Mucosa of stomach (tissue), 1 donor: ENCODE results near the gene SPATA31D4.
"Not testable (repeated sequence)": the region's sequence is repeated elsewhere in the genome, so short reads cannot be mapped to it uniquely, and the experiment has no call there.

Source experiments
- H3K27me3 ChIP-seq: one replicate; pipeline ENCODE4 v1.7.0; 2013; ENCODE audit warnings: mild to moderate bottlenecking, low read length; ENCODE audit not compliant: control insufficient read depth, insufficient read depth
- H3K36me3 ChIP-seq: one replicate; pipeline ENCODE4 v1.7.0; 2013; ENCODE audit warnings: low read length; ENCODE audit not compliant: control insufficient read depth, insufficient read depth
- H3K4me1 ChIP-seq: one replicate; pipeline ENCODE4 v1.7.0; 2013; ENCODE audit warnings: mild to moderate bottlenecking, low read length; ENCODE audit not compliant: control insufficient read depth, insufficient read depth
- H3K4me3 ChIP-seq: one replicate; pipeline ENCODE4 v1.7.0; 2013; ENCODE audit warnings: low read length
- H3K9ac ChIP-seq: one replicate; pipeline ENCODE4 v1.7.0; 2013; ENCODE audit warnings: mild to moderate bottlenecking, low read length, moderate library complexity
- H3K9me3 ChIP-seq: one replicate; pipeline ENCODE4 v1.7.0; 2013; ENCODE audit warnings: mild to moderate bottlenecking, low read length, moderate library complexity; ENCODE audit not compliant: control insufficient read depth
- donor health status: Pancreatic carcinoma.

SPATA31D4 gene

DNA sequence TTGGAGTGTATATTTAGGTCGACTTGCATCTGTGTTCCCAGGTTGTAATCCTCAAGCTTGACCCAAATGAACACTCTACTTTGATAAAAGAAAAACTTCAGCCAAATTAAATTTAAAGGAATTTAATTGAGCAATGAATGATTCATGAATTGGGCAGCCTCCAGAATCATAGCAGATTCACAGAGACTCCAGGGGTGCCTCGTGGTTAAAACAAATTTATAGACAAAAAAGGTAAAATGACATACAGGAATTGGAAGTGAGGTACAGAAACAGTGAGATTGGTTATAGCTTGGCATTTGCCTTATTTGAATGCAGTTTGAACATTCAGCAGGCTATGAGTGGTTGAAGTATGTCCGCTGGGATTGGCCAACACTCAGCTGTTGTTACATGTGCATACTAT lies 21.6 kb upstream of the SPATA31D4 start:
- H3K36me3 ChIP-seq: no peaks in the 10 kb centered on the region
- H3K4me1 ChIP-seq: no peaks in the 10 kb centered on the region
- no peak overlapping the region for H3K4me3 ChIP-seq
- H3K9ac ChIP-seq: no peak overlapping the region
- no peaks in the 10 kb centered on the region for H3K9me3 ChIP-seq
- H3K27me3 ChIP-seq: no peaks in the 10 kb centered on the region

DNA sequence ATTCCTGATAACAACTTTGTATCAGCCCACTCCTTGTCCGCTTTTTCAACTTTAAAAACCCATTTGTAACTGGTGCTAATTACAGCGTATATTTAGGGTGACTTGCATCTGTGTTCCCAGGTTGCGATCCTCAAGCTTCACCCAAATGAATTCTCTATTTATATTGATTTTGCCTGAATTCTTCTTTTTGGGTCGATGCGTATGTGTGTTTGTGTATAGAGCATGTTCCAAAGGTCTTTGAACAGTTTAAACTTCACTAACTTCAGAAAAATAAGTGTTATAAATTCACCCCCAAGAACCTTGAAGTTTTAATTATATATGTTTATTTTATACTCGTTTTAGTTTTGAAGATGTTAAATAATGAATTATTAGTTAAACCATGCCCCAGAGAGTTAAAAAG lies 16.1 kb upstream of the SPATA31D4 start:
- Histone ChIP-seq H3K4me1 (no peaks in the 10 kb centered on the region), H3K4me3 (no peak overlapping the region), H3K27me3 (no peaks in the 10 kb centered on the region), H3K36me3 (no peaks in the 10 kb centered on the region), H3K9me3 (no peaks in the 10 kb centered on the region), H3K9ac (no peak overlapping the region)

DNA sequence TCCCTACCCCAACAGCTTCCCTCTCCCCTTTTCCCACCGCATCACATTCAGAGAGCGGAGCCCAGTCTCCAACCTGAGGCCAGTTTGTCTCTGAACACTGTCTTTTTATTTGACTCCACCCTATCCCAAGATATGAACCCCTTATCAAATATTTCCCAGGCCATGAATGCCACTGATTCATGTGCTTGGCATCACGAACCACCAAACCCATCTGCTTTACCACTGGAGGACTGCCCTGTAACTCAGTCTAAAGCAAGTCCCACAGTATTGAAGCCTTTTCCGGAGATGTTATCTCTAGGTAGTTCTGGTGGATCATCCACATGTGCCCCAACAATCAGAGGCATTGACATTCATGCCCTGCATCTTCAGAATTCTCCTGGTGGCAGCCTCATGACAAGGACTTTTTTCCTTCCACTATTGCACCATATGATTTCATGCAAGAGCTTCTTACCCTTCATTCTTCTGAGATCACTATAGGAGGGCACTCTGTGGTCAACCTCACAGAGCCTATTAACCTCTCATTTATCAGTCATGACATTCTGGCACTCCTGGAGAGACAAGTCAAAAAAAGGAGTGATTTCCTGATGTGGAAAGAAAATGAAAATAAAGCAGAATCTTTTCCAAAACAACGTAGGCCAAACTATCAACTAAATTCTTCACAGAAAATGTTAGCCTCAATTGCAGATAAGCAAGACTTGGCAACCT lies 12.3 kb upstream of the SPATA31D4 start:
- Histone ChIP-seq H3K4me1 (no peaks in the 10 kb centered on the region), H3K9me3 (no peaks in the 10 kb centered on the region), H3K27me3 (no peaks in the 10 kb centered on the region), H3K4me3 (no peak overlapping the region), H3K9ac (no peak overlapping the region), H3K36me3 (no peaks in the 10 kb centered on the region)

DNA sequence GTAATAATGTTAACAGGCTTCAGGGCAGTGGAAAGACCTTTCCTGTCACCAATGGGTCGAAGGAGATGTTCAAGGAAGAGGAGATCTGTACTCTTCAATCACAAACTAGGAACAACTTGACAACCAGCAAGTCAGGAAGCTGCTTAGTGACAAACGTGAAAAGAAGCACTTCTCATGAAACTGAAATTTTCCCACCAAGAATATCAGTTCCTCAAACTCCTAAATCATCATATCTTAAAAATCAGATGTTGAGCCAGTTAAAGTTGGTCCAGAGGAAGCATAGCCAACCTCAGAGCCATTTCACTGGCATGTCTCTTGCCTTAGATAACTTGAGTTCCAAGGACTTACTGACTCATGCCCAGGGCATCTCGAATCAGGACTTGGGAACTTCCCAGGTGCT lies 9.7 kb upstream of the SPATA31D4 start:
- H3K9me3 ChIP-seq, H3K27me3 ChIP-seq, H3K4me3 ChIP-seq, H3K4me1 ChIP-seq, H3K36me3 ChIP-seq, H3K9ac ChIP-seq: not testable (repeated sequence)

DNA sequence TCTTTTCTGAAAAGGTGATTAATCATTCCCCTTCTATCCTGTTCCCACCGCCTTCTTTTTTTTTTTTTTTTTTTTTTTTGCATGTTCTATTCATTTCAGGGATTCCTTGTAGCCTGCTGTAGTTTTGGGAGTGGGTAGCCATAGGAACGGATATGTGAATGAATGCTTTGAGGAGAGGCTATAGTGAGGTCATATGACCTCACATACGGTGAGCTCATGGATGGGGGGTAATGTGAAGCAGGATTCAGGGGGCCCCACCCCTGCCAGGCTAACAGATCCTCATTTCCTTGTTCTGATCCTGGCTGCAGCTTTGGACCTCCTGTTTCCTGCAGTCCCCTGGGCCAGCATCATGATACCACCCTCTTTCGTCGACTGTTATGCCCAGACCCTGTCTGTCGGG lies 1.9 kb downstream of the SPATA31D4 start:
- not testable (repeated sequence) for H3K4me1 ChIP-seq, H3K9ac ChIP-seq, H3K9me3 ChIP-seq, H3K4me3 ChIP-seq, H3K27me3 ChIP-seq, H3K36me3 ChIP-seq

DNA sequence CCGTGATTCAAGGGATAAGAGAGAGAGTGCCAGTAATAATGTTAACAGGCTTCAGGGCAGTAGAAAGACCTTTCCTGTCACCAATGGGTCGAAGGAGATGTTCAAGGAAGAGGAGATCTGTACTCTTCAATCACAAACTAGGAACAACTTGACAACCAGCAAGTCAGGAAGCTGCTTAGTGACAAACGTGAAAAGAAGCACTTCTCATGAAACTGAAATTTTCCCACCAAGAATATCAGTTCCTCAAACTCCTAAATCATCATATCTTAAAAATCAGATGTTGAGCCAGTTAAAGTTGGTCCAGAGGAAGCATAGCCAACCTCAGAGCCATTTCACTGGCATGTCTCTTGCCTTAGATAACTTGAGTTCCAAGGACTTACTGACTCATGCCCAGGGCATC lies 5.3 kb downstream of the SPATA31D4 start:
- not testable (repeated sequence) for H3K27me3 ChIP-seq, H3K9ac ChIP-seq, H3K36me3 ChIP-seq

DNA sequence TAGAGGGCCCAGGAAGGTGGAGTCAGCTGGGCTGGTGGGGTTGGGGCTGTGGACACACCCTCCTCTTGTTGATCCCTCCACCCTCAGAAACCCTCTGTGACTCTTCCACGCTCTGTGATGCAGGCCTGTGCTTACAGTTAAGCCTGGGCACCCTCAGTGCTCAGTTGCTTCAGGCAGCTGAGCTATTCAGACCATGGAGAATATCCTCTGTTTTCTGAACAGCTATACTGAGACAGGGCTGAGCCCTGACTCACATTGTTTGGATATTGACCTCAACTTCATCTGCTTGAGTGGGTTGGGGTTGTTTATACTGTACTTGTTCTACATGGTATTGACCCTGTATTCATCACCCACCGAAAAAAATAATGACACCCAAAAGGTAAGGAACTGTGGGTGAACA lies 15.2 kb downstream of the SPATA31D4 start, which contains the start of gene SPATA31D3:
Gene SPATA31D3, plus strand, starts transcription at position 108 of the 400 bp plus-strand sequence. Its CDS starts 86 bp downstream, at position 194.
- not testable (repeated sequence) for H3K36me3 ChIP-seq, H3K4me1 ChIP-seq, H3K9me3 ChIP-seq, H3K27me3 ChIP-seq, H3K4me3 ChIP-seq, H3K9ac ChIP-seq

More for the DNA sequence above, 5.3 kb downstream of the SPATA31D4 start:
- not testable (repeated sequence) for H3K4me1 ChIP-seq, H3K4me3 ChIP-seq, H3K9me3 ChIP-seq

DNA sequence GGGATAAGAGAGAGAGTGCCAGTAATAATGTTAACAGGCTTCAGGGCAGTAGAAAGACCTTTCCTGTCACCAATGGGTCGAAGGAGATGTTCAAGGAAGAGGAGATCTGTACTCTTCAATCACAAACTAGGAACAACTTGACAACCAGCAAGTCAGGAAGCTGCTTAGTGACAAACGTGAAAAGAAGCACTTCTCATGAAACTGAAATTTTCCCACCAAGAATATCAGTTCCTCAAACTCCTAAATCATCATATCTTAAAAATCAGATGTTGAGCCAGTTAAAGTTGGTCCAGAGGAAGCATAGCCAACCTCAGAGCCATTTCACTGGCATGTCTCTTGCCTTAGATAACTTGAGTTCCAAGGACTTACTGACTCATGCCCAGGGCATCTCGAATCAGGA lies 20.4 kb downstream of the SPATA31D4 start:
- not testable (repeated sequence) for H3K36me3 ChIP-seq, H3K9ac ChIP-seq, H3K4me3 ChIP-seq, H3K4me1 ChIP-seq, H3K27me3 ChIP-seq, H3K9me3 ChIP-seq

DNA sequence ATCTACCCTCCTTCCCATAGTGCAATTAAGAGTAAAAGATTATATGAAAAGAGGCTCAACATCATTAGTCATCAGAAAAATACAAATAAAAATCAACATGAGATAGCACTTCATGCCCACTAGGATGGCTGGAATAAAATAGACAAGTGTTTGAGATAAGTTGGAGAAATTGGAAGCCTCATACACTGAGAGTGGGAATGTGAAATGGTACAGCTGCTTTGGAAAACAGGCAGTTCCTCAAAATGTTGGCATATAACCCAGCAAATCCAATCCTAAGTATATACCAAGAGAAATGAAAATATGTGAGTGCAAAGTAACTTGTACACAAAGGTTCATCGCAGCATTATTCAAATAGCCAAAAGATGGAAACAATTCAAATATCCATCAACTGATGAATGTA lies 24.9 kb downstream of the SPATA31D4 start:
- Histone ChIP-seq H3K9ac (no peak overlapping the region), H3K36me3 (no peaks in the 10 kb centered on the region), H3K4me1 (no peaks in the 10 kb centered on the region), H3K27me3 (no peaks in the 10 kb centered on the region), H3K9me3 (peaks cover 6% of the 10 kb centered on the region), H3K4me3 (no peak overlapping the region)

DNA sequence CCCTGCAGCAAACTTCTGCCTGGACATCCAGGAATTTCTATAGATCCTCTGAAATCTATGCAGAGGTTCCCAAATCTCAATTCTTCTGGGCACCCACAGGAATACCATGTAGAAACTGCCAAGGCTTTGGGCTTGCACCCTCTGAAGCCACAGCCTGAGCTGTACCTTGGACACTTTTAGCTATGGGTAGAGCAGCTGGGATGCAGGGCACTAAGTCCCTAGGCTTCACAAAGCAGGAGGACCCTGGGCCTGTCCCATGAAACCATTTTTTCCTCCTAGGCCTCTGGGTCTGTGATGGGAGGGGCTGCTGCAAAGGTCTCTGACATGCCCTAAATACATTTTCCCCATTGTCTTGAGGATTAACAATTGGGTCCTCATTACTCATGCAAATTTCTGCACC lies 27.4 kb downstream of the SPATA31D4 start:
- Histone ChIP-seq H3K27me3 (no peaks in the 10 kb centered on the region), H3K9ac (no peak overlapping the region), H3K9me3 (peaks cover 6% of the 10 kb centered on the region), H3K4me3 (no peak overlapping the region), H3K36me3 (no peaks in the 10 kb centered on the region), H3K4me1 (no peaks in the 10 kb centered on the region)

DNA sequence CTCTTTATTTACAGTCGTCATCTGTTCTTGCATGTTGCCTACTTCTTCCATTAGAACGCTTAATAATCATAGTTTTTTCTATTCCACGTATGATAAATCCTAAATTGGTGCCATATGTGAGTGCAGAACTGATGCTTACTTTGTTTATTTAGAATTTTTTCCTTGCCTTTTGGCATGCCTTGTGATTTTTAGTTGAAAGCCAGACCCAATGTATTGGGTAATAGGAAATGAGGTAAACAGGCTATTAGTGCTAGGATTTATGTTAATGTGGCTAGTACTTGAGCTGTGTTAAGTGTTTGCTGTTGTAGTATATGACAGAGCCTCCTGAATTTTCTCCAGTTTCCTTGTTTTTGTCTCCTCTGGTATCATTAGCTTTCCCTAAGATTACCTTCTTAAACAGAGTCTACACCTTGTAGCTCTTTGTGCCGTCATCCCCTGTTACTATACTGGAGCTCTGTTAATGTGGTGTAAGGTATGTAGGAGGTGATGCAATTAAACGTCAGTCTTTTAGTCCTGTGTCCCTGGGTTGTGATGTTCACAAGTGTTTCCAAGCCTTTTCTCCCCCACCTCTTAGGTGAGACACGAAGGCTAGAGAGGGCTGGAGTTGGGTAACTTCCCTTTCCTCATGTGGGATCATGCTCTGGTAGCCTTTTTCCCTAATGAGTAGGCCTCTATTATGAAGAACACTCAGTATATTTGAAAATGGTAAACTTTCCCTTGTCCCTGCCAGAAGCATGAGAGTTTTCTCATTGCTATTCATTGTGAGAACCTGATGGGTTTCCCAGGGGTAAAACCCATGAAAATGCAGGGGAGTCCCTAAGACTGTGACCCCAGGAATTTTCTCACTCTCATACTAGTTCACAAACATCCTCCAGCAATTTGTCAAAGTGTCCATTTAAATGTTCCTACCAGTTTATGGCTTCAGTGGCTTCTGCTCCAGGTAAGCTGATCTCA lies 36.3 kb downstream of the SPATA31D4 start:
- no peaks in the 10 kb centered on the region for H3K36me3 ChIP-seq
- no peak overlapping the region for H3K9ac ChIP-seq
- no peaks in the 10 kb centered on the region for H3K4me1 ChIP-seq
- no peak overlapping the region for H3K4me3 ChIP-seq
- H3K9me3 ChIP-seq: no peaks in the 10 kb centered on the region
- no peaks in the 10 kb centered on the region for H3K27me3 ChIP-seq

DNA sequence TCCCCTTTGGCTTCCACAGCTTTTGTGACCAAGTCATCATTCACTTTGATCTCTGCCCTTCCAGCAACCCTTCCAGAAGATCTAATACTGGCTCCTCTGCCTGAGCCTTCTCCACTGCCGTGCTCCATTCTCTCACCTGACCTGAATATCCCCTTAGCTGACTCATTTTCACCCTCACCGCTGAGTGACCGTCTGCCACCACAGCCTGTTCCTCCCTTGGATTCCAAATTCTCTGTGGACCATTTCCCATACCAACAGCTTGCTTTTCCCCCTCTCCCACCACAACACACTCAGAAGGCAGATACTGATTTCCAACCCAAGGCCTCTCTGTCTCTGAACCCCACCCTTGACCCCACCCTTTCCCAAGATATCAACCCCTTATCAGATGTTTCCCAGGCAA lies 39.8 kb downstream of the SPATA31D4 start:
- Histone ChIP-seq H3K4me3 (no peak overlapping the region), H3K27me3 (no peaks in the 10 kb centered on the region), H3K4me1 (no peaks in the 10 kb centered on the region), H3K9me3 (no peaks in the 10 kb centered on the region), H3K9ac (no peak overlapping the region), H3K36me3 (no peaks in the 10 kb centered on the region)
